Measurements from ENCODE around the gene NAALADL1.

- TF ChIP-seq BHLHE40 (IDR thresholded peaks at IDR 0.05; ENCODE audit: borderline replicate concordance) (no peak), FOXM1 (IDR thresholded peaks at IDR 0.05; ENCODE audit: borderline replicate concordance) (no peak), FOXK2 (IDR thresholded peaks at IDR 0.05) (no peak), SP1 (IDR thresholded peaks at IDR 0.05) (no peak), ARNT (IDR thresholded peaks at IDR 0.05) (no peak)
Observed at GRCh38 chr11:65095427-65095826, 37.1 kb upstream of the NAALADL1 start.
